Keratinocyte (primary cell): Measurements from ENCODE around the gene LHFPL2. TPM values are rescaled to one million over a fixed set of nuclear protein-coding genes. Genes with fewer than 3 reads are reported as not detected.

ENCODE experiments used
- DNase-seq: peaks from one replicate; pipeline ENCODE4 v3.0.0-alpha.2; 2011; ENCODE audit warnings: low read depth, missing footprints, low spot score
- FAIRE-seq: peaks from 2 replicates; lab custom pipeline; 2011; peaks lifted over from hg19 to GRCh38; lab: Jason Lieb, UNC
- H2AFZ ChIP-seq: 2 replicates; pipeline ENCODE4 v1.6.0; 2012; ENCODE audit warnings: low read length, control low read depth, inconsistent platforms; ENCODE audit not compliant: control insufficient read depth
- H3K27ac ChIP-seq: 2 replicates; pipeline ENCODE4 v1.5.1; 2011; ENCODE audit warnings: low read length; ENCODE audit not compliant: control insufficient read depth, insufficient read depth
- H3K27me3 ChIP-seq: 3 replicates; pipeline ENCODE4 v1.6.0; 2011; ENCODE audit warnings: low read length; ENCODE audit not compliant: control insufficient read depth, insufficient read depth; ENCODE audit errors: extremely low read depth
- H3K36me3 ChIP-seq, 2 experiments: 2 replicates in 1 of 2; 3 replicates in 1 of 2; pipeline ENCODE4 v1.5.1; 2011; ENCODE audit warnings: low read length in 2 of 2, mild to moderate bottlenecking in 1 of 2; ENCODE audit not compliant: control insufficient read depth in 2 of 2, insufficient read depth in 2 of 2; ENCODE audit errors: extremely low read depth in 1 of 2
- H3K4me1 ChIP-seq: 3 replicates; pipeline ENCODE4 v1.5.1; 2011; ENCODE audit warnings: low read length; ENCODE audit not compliant: control insufficient read depth, insufficient read depth; ENCODE audit errors: extremely low read depth
- H3K4me2 ChIP-seq: 3 replicates; pipeline ENCODE4 v1.6.0; 2011; ENCODE audit warnings: low read depth, low read length; ENCODE audit not compliant: control insufficient read depth, insufficient read depth; ENCODE audit errors: extremely low read depth
- H3K4me3 ChIP-seq, 3 experiments: fragments of 200-600 bp in 1 of 3; sonication (generic) in 1 of 3; 2 replicates in 2 of 3; 3 replicates in 1 of 3; pipeline ENCODE4 v1.5.1; 2011 to 2016; ENCODE audit warnings: low read length in 3 of 3, mild to moderate bottlenecking in 3 of 3, control low read depth in 2 of 3, inconsistent platforms in 1 of 3, low read depth in 1 of 3, mixed read lengths in 1 of 3, mixed run types in 1 of 3, moderate library complexity in 1 of 3; ENCODE audit not compliant: control insufficient read depth in 2 of 3, insufficient read depth in 2 of 3; ENCODE audit errors: extremely low read depth in 1 of 3
- H3K79me2 ChIP-seq: 2 replicates; pipeline ENCODE4 v1.6.0; 2012; ENCODE audit warnings: low read length; ENCODE audit not compliant: control insufficient read depth, insufficient read depth
- H3K9ac ChIP-seq: 3 replicates; pipeline ENCODE4 v1.6.0; 2011; ENCODE audit warnings: low read length; ENCODE audit not compliant: control insufficient read depth, insufficient read depth; ENCODE audit errors: extremely low read depth
- H3K9me1 ChIP-seq: 3 replicates; pipeline ENCODE4 v1.6.0; 2011; ENCODE audit warnings: low read length; ENCODE audit not compliant: control insufficient read depth, insufficient read depth; ENCODE audit errors: extremely low read depth
- H3K9me3 ChIP-seq: 2 replicates; pipeline ENCODE4 v1.5.1; 2012; ENCODE audit warnings: low read depth, low read length; ENCODE audit not compliant: control insufficient read depth
- H4K20me1 ChIP-seq: 3 replicates; pipeline ENCODE4 v1.6.0; 2011; ENCODE audit warnings: low read length; ENCODE audit not compliant: control insufficient read depth, insufficient read depth; ENCODE audit errors: extremely low read depth
- CTCF ChIP-seq, 3 experiments: IDR thresholded peaks in 1 of 3; conservative IDR thresholded peaks in 1 of 3; optimal IDR thresholded peaks in 1 of 3; 2 replicates in 2 of 3; 3 replicates in 1 of 3; pipeline versions ENCODE3 to v1.5.1; 2011; ENCODE audit warnings: low read length in 3 of 3, mild to moderate bottlenecking in 3 of 3, moderate library complexity in 2 of 3, control low read depth in 1 of 3, inconsistent platforms in 1 of 3; ENCODE audit not compliant: insufficient read depth in 2 of 3; ENCODE audit errors: extremely low read depth in 1 of 3
- EZH2 ChIP-seq: IDR thresholded peaks from one replicate; pipeline ENCODE4 v1.6.1; 2012; ENCODE audit warnings: inconsistent platforms, mild to moderate bottlenecking, low read length, moderate library complexity
- dilution Hi-C: fragments of 300-500 bp; cut with MboI; formaldehyde crosslinking; loops from one replicate; pipeline ENCODE4 v1.7.0; 2020; ENCODE audit warnings: low sequenced_read_pairs; ENCODE audit not compliant: extremely low pct_ligation_motif_present
- polyA plus RNA-seq, 5 experiments: library from polyadenylated mRNA; depleted of rRNA in 3 of 5; stranded (reverse) in 3 of 5; stranded (forward) in 1 of 5; unstranded in 1 of 5; fragments of >200 nt; gene quantifications; 1 replicate in 1 of 5; 2 replicates in 3 of 5; 3 replicates in 1 of 5; pipeline versions ENCODE4 v1.2.1 to v1.2.3, GENCODE V29; 2011 to 2012; ENCODE audit warnings: missing spikeins in 2 of 5, low read depth in 1 of 5, low replicate concordance in 1 of 5

Gene LHFPL2
- polyA plus RNA-seq, 1 donor (not counting 4 experiments of a cell fraction or from before 2014, with no cell fraction given), result 11.4 TPM

GRCh38 chr5:78449103-78449502 lies 199.5 kb downstream of the LHFPL2 start:
- Histone ChIP-seq H3K27ac (no peak overlapping the region), H3K9me1 (no peaks in the 10 kb centered on the region), H2AFZ (no peak overlapping the region), H3K9me3 (no peaks in the 10 kb centered on the region), H3K4me2 (no peak overlapping the region), H3K4me3 (no peak overlapping the region), H4K20me1 (no peaks in the 10 kb centered on the region), H3K36me3 (peaks cover 0 to 2% of the 10 kb centered on the region in 2 experiments), H3K27me3 (no peaks in the 10 kb centered on the region), H3K79me2 (no peaks in the 10 kb centered on the region), H3K4me1 (no peaks in the 10 kb centered on the region), H3K9ac (no peak overlapping the region)
- dilution Hi-C loops, result no loop called here
- no peak for FAIRE-seq
- no peak for TF ChIP-seq EZH2
- DNase-seq, result no peak

GRCh38 chr5:78447775-78448424 lies 200.7 kb downstream of the LHFPL2 start:
- no peaks in the 10 kb centered on the region for H3K27me3 ChIP-seq
- H3K9me1 ChIP-seq, result no peaks in the 10 kb centered on the region
- FAIRE-seq, result no peak
- H3K9ac ChIP-seq, result no peak overlapping the region
- peaks cover 0 to 2% of the 10 kb centered on the region in 2 experiments for H3K36me3 ChIP-seq
- TF ChIP-seq EZH2 (no peak), CTCF (optimal IDR thresholded peaks at IDR 0.05 in 1 of 3, IDR thresholded peaks at IDR 0.05 in 1 of 3, conservative IDR thresholded peaks at IDR 0.05 in 1 of 3; ENCODE audit: extremely low read depth in 1 of 3, insufficient read depth in 2 of 3, low read length in 3 of 3) (no peak)
- H4K20me1 ChIP-seq, result no peaks in the 10 kb centered on the region
- no peak overlapping the region for H3K27ac ChIP-seq
- no peak overlapping the region for H2AFZ ChIP-seq
- dilution Hi-C loops, result no loop called here
- H3K4me1 ChIP-seq, result no peaks in the 10 kb centered on the region
- H3K4me2 ChIP-seq, result no peak overlapping the region
- H3K79me2 ChIP-seq, result no peaks in the 10 kb centered on the region
- no peaks in the 10 kb centered on the region for H3K9me3 ChIP-seq
- DNase-seq, result no peak
- H3K4me3 ChIP-seq, result no peak overlapping the region
